Parathyroid adenoma (tissue), 2 donors: Measurements from ENCODE around the gene MDFI.

ENCODE experiments used
- H2AFZ ChIP-seq: fragments of 300-600 bp; sonication (generic); one replicate; pipeline ENCODE4 v1.7.0; 2017; ENCODE audit warnings: antibody characterized with exemption, mild to moderate bottlenecking
- H3K27ac ChIP-seq: fragments of 300-600 bp; sonication (generic); one replicate; pipeline ENCODE4 v1.7.0; 2017
- H3K27me3 ChIP-seq: fragments of 300-600 bp; sonication (generic); one replicate; pipeline ENCODE4 v1.7.0; 2017; ENCODE audit warnings: low read length; ENCODE audit not compliant: control insufficient read depth, insufficient read depth
- H3K36me3 ChIP-seq: fragments of 300-600 bp; sonication (generic); one replicate; pipeline ENCODE4 v1.7.0; 2017; ENCODE audit warnings: low read length; ENCODE audit not compliant: control insufficient read depth, insufficient read depth
- H3K4me1 ChIP-seq: fragments of 300-600 bp; sonication (generic); one replicate; pipeline ENCODE4 v1.7.0; 2017; ENCODE audit warnings: control low read depth
- H3K4me2 ChIP-seq: fragments of 300-600 bp; sonication (generic); one replicate; pipeline ENCODE4 v1.7.0; 2017; ENCODE audit warnings: low read length
- H3K4me3 ChIP-seq: fragments of 300-600 bp; sonication (generic); one replicate; pipeline ENCODE4 v1.7.0; 2017; ENCODE audit warnings: low read depth, low read length
- H3K79me2 ChIP-seq: fragments of 300-600 bp; sonication (generic); one replicate; pipeline ENCODE4 v1.7.0; 2017; ENCODE audit warnings: control low read depth
- H3K9ac ChIP-seq: fragments of 300-600 bp; sonication (generic); one replicate; pipeline ENCODE4 v1.7.0; 2017; ENCODE audit warnings: mild to moderate bottlenecking
- H3K9me3 ChIP-seq: fragments of 300-600 bp; sonication (generic); one replicate; pipeline ENCODE4 v1.7.0; 2017; ENCODE audit warnings: low read length; ENCODE audit not compliant: control insufficient read depth
- TF ChIP-seq, protein P1 (sequence below): fragments of 300-600 bp; sonication (generic); IDR thresholded peaks from one replicate; pipeline ENCODE4 v1.7.0; 2017; ENCODE audit warnings: antibody characterized with exemption, mild to moderate bottlenecking
- donor health status: primary hyperparathyroidism.

MDFI gene

DNA sequence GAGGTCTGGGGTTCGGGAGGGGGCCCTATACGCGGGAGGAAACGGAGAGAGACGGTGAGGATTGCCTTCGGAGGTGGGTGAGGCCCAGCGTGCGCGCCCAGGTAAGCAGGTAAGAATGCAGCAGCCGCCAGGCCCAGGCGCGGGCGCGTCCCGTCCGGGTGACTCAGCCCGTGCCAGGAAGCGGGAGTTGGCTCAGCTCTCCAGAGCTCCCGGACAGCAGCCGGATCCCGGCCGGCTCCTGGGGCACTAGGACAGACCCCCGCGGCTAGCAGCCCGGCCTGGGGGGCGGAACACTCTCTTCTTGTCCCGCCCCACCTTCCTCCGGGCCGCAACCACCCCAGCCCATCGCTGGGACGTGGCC, 1.5 kb upstream of the MDFI start:
- H3K4me3 ChIP-seq: no peak overlapping the region
- no peaks in the 10 kb centered on the region for H3K9me3 ChIP-seq
- H2AFZ ChIP-seq: peak overlapping the region; percentile 66
- H3K27me3 ChIP-seq: no peaks in the 10 kb centered on the region
- TF ChIP-seq, protein P1, sequence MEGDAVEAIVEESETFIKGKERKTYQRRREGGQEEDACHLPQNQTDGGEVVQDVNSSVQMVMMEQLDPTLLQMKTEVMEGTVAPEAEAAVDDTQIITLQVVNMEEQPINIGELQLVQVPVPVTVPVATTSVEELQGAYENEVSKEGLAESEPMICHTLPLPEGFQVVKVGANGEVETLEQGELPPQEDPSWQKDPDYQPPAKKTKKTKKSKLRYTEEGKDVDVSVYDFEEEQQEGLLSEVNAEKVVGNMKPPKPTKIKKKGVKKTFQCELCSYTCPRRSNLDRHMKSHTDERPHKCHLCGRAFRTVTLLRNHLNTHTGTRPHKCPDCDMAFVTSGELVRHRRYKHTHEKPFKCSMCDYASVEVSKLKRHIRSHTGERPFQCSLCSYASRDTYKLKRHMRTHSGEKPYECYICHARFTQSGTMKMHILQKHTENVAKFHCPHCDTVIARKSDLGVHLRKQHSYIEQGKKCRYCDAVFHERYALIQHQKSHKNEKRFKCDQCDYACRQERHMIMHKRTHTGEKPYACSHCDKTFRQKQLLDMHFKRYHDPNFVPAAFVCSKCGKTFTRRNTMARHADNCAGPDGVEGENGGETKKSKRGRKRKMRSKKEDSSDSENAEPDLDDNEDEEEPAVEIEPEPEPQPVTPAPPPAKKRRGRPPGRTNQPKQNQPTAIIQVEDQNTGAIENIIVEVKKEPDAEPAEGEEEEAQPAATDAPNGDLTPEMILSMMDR: no peak
- H3K4me2 ChIP-seq: peak overlapping the region; percentile 52
- H3K79me2 ChIP-seq: no peaks in the 10 kb centered on the region
- peaks cover 7% of the 10 kb centered on the region for H3K4me1 ChIP-seq
- no peak overlapping the region for H3K9ac ChIP-seq
- no peaks in the 10 kb centered on the region for H3K36me3 ChIP-seq
- H3K27ac ChIP-seq: no peak overlapping the region

- Histone ChIP-seq H3K9ac (no peak overlapping the region), H3K4me3 (peak overlapping the region; percentile 27), H3K36me3 (no peaks in the 10 kb centered on the region), H3K27me3 (no peaks in the 10 kb centered on the region), H3K9me3 (no peaks in the 10 kb centered on the region), H3K4me2 (peak overlapping the region; percentile 52), H2AFZ (peak overlapping the region; percentile 66), H3K4me1 (peaks cover 7% of the 10 kb centered on the region), H3K79me2 (no peaks in the 10 kb centered on the region), H3K27ac (no peak overlapping the region)
- TF ChIP-seq, protein P1: no peak
These were observed 870 bp upstream of the MDFI start for GRCh38 chr6:41637194-41638001.

GRCh38 chr6:41638935-41639808, 904 bp downstream of the MDFI start:
- no peak overlapping the region for H3K27ac ChIP-seq
- H3K27me3 ChIP-seq: no peaks in the 10 kb centered on the region
- no peaks in the 10 kb centered on the region for H3K79me2 ChIP-seq
- H2AFZ ChIP-seq: peak overlapping the region; percentile 66
- H3K9ac ChIP-seq: no peak overlapping the region
- no peaks in the 10 kb centered on the region for H3K9me3 ChIP-seq
- H3K36me3 ChIP-seq: no peaks in the 10 kb centered on the region
- H3K4me1 ChIP-seq: peaks cover 7% of the 10 kb centered on the region
- H3K4me2 ChIP-seq: no peak overlapping the region
- H3K4me3 ChIP-seq: peak overlapping the region; percentile 16
- TF ChIP-seq, protein P1: no peak

- Histone ChIP-seq H3K27ac (no peak overlapping the region), H3K79me2 (no peaks in the 10 kb centered on the region), H3K9me3 (no peaks in the 10 kb centered on the region), H3K4me3 (no peak overlapping the region), H3K4me2 (no peak overlapping the region), H2AFZ (no peak overlapping the region), H3K9ac (no peak overlapping the region), H3K4me1 (peaks cover 7% of the 10 kb centered on the region), H3K36me3 (no peaks in the 10 kb centered on the region), H3K27me3 (no peaks in the 10 kb centered on the region)
- TF ChIP-seq, protein P1: no peak
These were observed 1.6 kb downstream of the MDFI start for GRCh38 chr6:41639809-41640371.
